T-cell (primary cell): Measurements from ENCODE around the gene PBX1. TPM values are rescaled to one million over a fixed set of nuclear protein-coding genes. Genes with fewer than 3 reads are reported as not detected.
"Not testable (repeated sequence)": the region's sequence is repeated elsewhere in the genome, so short reads cannot be mapped to it uniquely, and the experiment has no call there.

ENCODE experiments used
- ATAC-seq, 4 experiments: fragments of 200-7000 bp in 3 of 4; fragments of 150-1000 bp in 1 of 4; cut with Tn5 transposase; replicated peaks in 1 of 4; 1 replicate in 3 of 4; 2 replicates in 1 of 4; pipeline ENCODE4 v1.10.0; 2021; ENCODE audit warnings: moderate library complexity in 3 of 4, mild to moderate bottlenecking in 2 of 4, moderate number of reproducible peaks in 1 of 4
- CTCF ChIA-PET, 2 donors: fragments of 300-600 bp; sonication (Branson Sonifier 250); formaldehyde crosslinking; loops; one replicate each; lab custom pipeline; 2022; ENCODE audit warnings: antibody characterized with exemption in 2 of 2; lab: Charles Lee
- POLR2A ChIA-PET, 2 donors: fragments of 300-600 bp; sonication (Branson Sonifier 250); formaldehyde crosslinking; loops; one replicate each; lab custom pipeline; 2022; ENCODE audit warnings: antibody characterized with exemption in 2 of 2; lab: Charles Lee
- DNase-seq, 35 experiments: peaks; one replicate each; pipeline versions ENCODE4 v3.0.0 to v3.0.0-alpha.2; 2013 to 2023
- H3K27ac ChIP-seq: one replicate; pipeline ENCODE4 v1.5.1; 2013; ENCODE audit warnings: low read length
- H3K27me3 ChIP-seq, 2 experiments: replicated peaks in 1 of 2; 1 replicate in 1 of 2; 2 replicates in 1 of 2; pipeline versions ENCODE4 v1.6.1 to v1.7.0; 2013; ENCODE audit warnings: low read length in 1 of 2, mixed read lengths in 1 of 2; ENCODE audit not compliant: control insufficient read depth in 2 of 2, insufficient read depth in 2 of 2; ENCODE audit errors: extremely low read depth in 1 of 2
- H3K36me3 ChIP-seq, 2 donors: 1 replicate in 1 of 2; 2 replicates in 1 of 2; pipeline versions ENCODE4 v1.6.1 to v1.7.0; 2013; ENCODE audit warnings: low read length in 1 of 2; ENCODE audit not compliant: control insufficient read depth in 2 of 2, insufficient read depth in 1 of 2; ENCODE audit errors: extremely low read depth in 1 of 2
- H3K4me1 ChIP-seq, 2 experiments: 1 replicate in 1 of 2; 2 replicates in 1 of 2; pipeline versions ENCODE4 v1.6.1 to v1.7.0; 2013; ENCODE audit warnings: low read length in 2 of 2, mixed read lengths in 1 of 2; ENCODE audit not compliant: insufficient read depth in 2 of 2, control insufficient read depth in 1 of 2; ENCODE audit errors: extremely low read depth in 1 of 2
- H3K4me3 ChIP-seq, 2 donors: 1 replicate in 1 of 2; 2 replicates in 1 of 2; pipeline versions ENCODE4 v1.5.1 to v1.7.0; 2013; ENCODE audit warnings: mild to moderate bottlenecking in 2 of 2, low read length in 1 of 2, moderate library complexity in 1 of 2; ENCODE audit not compliant: control insufficient read depth in 1 of 2; ENCODE audit errors: extremely low read depth in 1 of 2
- H3K9me3 ChIP-seq: 2 replicates; pipeline ENCODE4 v1.7.0; 2013
- H3K27ac Mint-ChIP-seq, 2 donors: one replicate each; pipeline ENCODE4 v1.8.0; 2020 to 2021; ENCODE audit warnings: mild to moderate bottlenecking in 2 of 2, mixed read lengths in 2 of 2
- H3K27me3 Mint-ChIP-seq, 2 donors: one replicate each; pipeline ENCODE4 v1.8.0; 2021 to 2022; ENCODE audit warnings: mixed read lengths in 2 of 2
- H3K36me3 Mint-ChIP-seq: one replicate; pipeline ENCODE4 v1.8.0; 2021; ENCODE audit warnings: mixed read lengths
- H3K4me1 Mint-ChIP-seq, 3 donors: one replicate each; pipeline ENCODE4 v1.8.0; 2020 to 2022; ENCODE audit warnings: mixed read lengths in 3 of 3, mild to moderate bottlenecking in 1 of 3
- H3K4me3 Mint-ChIP-seq, 3 donors: one replicate each; pipeline ENCODE4 v1.8.0; 2020 to 2022; ENCODE audit warnings: mild to moderate bottlenecking in 3 of 3, mixed read lengths in 3 of 3, moderate library complexity in 3 of 3
- H3K9me3 Mint-ChIP-seq, 3 donors: one replicate each; pipeline ENCODE4 v1.8.0; 2020 to 2022; ENCODE audit warnings: mixed read lengths in 3 of 3
- WGBS: methylation state at CpG from one replicate; pipeline ENCODE4 v1.1.5; 2013; ENCODE audit warnings: missing lambda C conversion rate; ENCODE audit not compliant: insufficient coverage; 5-methylcytosine and 5-hydroxymethylcytosine counted together
- total RNA-seq, 35 experiments: library from RNA in 6 of 35; stranded (reverse) in 6 of 35; fragments of 120-200 nt in 1 of 35; gene quantifications; one replicate each; pipeline versions ENCODE4 v1.2.1 to v1.2.4 and lab custom pipeline; 2013 to 2026

The PBX1 gene
- total RNA-seq, 5 donors from 2014 or later (not counting 1 experiment from before 2014, with no cell fraction given): 0.92 to 2.9 (median 1.8) TPM

DNA sequence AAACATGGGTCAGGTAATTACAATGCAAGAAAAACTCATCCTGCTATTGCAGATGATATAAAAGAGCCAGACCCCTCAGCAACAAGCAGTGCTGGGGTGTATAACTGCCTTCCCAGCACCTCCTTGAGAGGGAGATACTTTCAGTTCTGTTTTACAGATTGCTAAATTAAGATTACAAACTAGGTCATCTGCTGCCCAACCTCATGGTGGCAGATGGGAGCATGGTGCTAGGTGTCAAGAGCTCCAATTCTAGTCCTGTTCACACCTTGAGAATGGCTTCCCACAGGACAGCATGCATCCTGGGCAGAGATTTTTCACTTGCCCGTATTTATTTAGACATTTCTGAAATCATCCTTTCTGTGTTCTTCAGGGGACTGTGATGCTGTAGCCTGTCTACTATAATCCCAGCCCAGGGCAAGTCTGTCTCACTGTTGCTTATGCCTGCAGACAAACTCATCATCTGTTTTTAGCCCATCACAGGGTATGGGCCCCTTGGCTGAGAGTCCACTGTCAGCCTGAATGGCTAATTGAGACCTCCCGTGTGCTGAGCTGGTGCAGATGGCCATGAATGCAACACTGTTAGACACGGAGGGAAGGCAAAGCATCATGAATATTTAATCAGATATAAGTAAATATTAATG lies 40.2 kb upstream of the PBX1 start:
- no peaks in the 10 kb centered on the region for H3K9me3 ChIP-seq
- 67% methylated on average over 1 of the region's 3 CpGs for WGBS
- Mint-ChIP-seq H3K36me3 (no peaks in the 10 kb centered on the region), H3K4me3 (no peak overlapping the region), H3K4me1 (no peaks in the 10 kb centered on the region), H3K27me3 (peaks cover 0 to 5% of the 10 kb centered on the region in 2 donors), H3K9me3 (peaks cover 0 to 7% (median 3%) of the 10 kb centered on the region in 3 donors), H3K27ac (no peak overlapping the region)
- H3K4me3 ChIP-seq: no peak overlapping the region
- ATAC-seq: no peak
- no peak for DNase-seq
- H3K36me3 ChIP-seq: no peaks in the 10 kb centered on the region
- CTCF ChIA-PET: no interaction called here
- no peaks in the 10 kb centered on the region for H3K27me3 ChIP-seq
- H3K4me1 ChIP-seq: no peaks in the 10 kb centered on the region
- no peak overlapping the region for H3K27ac ChIP-seq
- POLR2A ChIA-PET: no interaction called here

DNA sequence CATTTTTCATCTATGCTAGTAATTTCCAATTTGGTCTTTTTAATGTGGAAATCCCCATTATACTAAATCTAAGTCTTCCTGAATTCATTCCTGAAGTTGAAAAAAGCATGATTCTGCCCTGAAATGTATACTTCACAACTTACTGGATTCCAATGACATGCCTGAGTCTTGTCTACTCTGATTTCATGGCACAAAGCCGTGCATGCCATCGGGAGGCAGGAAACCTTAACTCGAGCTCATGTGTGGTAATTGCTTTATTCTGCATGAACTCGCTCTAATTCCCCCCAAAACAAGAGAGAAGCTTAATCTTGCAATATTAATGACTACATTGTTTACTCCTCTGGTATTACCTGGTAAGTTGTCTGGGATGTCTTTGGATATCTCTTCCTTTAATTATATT lies 39.6 kb upstream of the PBX1 start:
- CTCF ChIA-PET: no interaction called here
- Mint-ChIP-seq H3K36me3 (no peaks in the 10 kb centered on the region), H3K27ac (no peak overlapping the region), H3K4me3 (no peak overlapping the region), H3K9me3 (peaks cover 0 to 7% (median 3%) of the 10 kb centered on the region in 3 donors), H3K27me3 (peaks cover 0 to 5% of the 10 kb centered on the region in 2 donors), H3K4me1 (no peaks in the 10 kb centered on the region)
- no peaks in the 10 kb centered on the region for H3K9me3 ChIP-seq
- ATAC-seq: no peak
- H3K36me3 ChIP-seq: no peaks in the 10 kb centered on the region
- H3K27ac ChIP-seq: no peak overlapping the region
- POLR2A ChIA-PET: no interaction called here
- H3K4me1 ChIP-seq: no peaks in the 10 kb centered on the region
- H3K27me3 ChIP-seq: no peaks in the 10 kb centered on the region
- WGBS: no CpG with 5 or more reads among the region's 4 CpGs
- no peak for DNase-seq
- no peak overlapping the region for H3K4me3 ChIP-seq

DNA sequence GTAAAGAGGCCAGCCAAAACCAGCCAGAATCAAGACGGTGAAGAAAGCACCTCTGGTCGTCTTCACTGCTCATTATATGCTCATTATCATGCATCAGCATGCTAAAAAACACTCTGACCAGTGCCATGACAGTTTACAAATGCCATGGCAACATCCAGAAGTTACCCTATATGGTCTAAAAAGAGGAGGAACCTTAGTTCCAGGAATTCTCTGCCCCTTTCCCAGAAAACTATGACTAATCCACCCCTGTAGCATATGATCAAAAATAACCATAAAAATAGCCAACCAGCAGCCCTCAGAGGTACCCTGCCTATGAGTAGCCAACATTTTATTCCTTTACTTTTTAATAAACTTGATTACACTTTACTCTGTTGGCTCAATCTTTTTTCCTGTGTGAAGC lies 34.2 kb upstream of the PBX1 start:
- no CpG with 5 or more reads among the region's 2 CpGs for WGBS
- ChIA-PET POLR2A (no interaction called here), CTCF (no interaction called here)
- Mint-ChIP-seq H3K36me3 (no peaks in the 10 kb centered on the region), H3K27me3 (peaks cover 0 to 5% of the 10 kb centered on the region in 2 donors), H3K9me3 (peaks cover 12 to 24% (median 13%) of the 10 kb centered on the region in 3 donors), H3K27ac (no peak overlapping the region), H3K4me1 (no peaks in the 10 kb centered on the region), H3K4me3 (no peak overlapping the region)
- H3K4me3 ChIP-seq: no peak overlapping the region
- no peak for ATAC-seq
- H3K9me3 ChIP-seq: no peaks in the 10 kb centered on the region
- H3K36me3 ChIP-seq: no peaks in the 10 kb centered on the region
- H3K27me3 ChIP-seq: no peaks in the 10 kb centered on the region
- no peak for DNase-seq
- H3K4me1 ChIP-seq: no peaks in the 10 kb centered on the region
- H3K27ac ChIP-seq: no peak overlapping the region

- ATAC-seq (no peak), DNase-seq (no peak)
- Histone ChIP-seq H3K27ac (no peak overlapping the region), H3K27me3 (no peaks in the 10 kb centered on the region), H3K36me3 (no peaks in the 10 kb centered on the region), H3K4me3 (no peak overlapping the region), H3K9me3 (no peaks in the 10 kb centered on the region), H3K4me1 (no peaks in the 10 kb centered on the region)
- Mint-ChIP-seq H3K4me3 (no peak overlapping the region), H3K27me3 (no peaks in the 10 kb centered on the region), H3K4me1 (no peaks in the 10 kb centered on the region), H3K36me3 (no peaks in the 10 kb centered on the region), H3K9me3 (no peaks in the 10 kb centered on the region), H3K27ac (no peak overlapping the region)
- 40% methylated on average over 1 of the region's 5 CpGs for WGBS
- ChIA-PET CTCF (no interaction called here), POLR2A (no interaction called here)
These were observed 23.9 kb upstream of the PBX1 start for GRCh38 chr1:164534863-164535610.

DNA sequence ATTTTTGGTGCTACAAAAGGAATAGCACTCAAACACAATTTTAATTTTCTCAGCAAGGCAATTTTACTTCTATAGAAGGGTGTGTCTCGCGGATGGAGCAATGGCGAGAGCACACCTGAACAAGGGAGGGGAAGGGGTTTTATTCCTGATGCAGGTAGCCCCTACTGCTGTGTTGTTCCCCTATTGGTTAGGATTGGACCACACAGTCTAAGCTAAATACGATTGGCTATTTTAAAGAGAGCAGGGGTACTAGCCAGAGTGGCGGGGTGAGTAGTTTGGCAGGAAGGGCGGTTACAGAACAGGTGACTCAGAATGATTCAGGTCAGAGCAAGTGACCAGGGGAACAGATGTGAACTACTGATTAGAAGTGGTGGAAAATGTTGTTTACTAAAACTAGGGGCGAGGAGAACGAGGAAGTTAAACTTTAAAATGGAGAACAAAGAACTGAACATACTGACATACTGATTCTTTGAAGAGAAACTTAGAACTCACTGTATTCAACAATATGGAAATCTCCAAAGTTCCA lies 6.5 kb upstream of the PBX1 start:
- ATAC-seq, H3K36me3 Mint-ChIP-seq, H3K27ac ChIP-seq, POLR2A ChIA-PET, H3K4me3 ChIP-seq, H3K4me3 Mint-ChIP-seq, H3K27me3 ChIP-seq, H3K4me1 ChIP-seq, H3K4me1 Mint-ChIP-seq, CTCF ChIA-PET, H3K9me3 ChIP-seq, DNase-seq, H3K27me3 Mint-ChIP-seq, H3K27ac Mint-ChIP-seq, H3K36me3 ChIP-seq: not testable (repeated sequence)
- 80% methylated on average over 1 of the region's 8 CpGs for WGBS
- peaks cover 17 to 29% (median 23%) of the 10 kb centered on the region in 3 donors for H3K9me3 Mint-ChIP-seq

DNA sequence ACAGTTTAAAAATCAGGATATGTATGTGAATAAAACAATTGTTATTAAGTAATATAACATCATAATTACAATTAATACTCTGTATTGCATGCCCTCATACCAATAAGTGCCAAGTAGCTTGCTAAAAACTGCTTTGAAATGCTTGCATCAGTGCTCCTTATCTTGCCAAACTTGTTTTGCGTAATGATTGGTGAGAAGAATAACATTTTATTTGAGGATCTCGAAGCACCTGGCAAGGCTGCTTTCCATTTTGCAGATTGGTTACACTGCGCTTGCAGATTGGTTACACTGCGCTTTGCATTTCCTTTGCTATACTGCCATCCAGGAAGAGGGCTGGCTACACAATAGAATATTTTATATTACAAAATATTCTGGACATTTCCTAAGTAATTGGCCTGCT lies 1.7 kb upstream of the PBX1 start:
- Histone ChIP-seq H3K4me1 (peaks cover 2 to 3% of the 10 kb centered on the region in 2 experiments), H3K27ac (no peak overlapping the region), H3K9me3 (no peaks in the 10 kb centered on the region), H3K27me3 (peaks cover 2 to 11% of the 10 kb centered on the region in 2 experiments), H3K4me3 (no peak overlapping the region), H3K36me3 (no peaks in the 10 kb centered on the region)
- no peak for DNase-seq
- H3K4me3 Mint-ChIP-seq: no peak overlapping the region
- H3K4me1 Mint-ChIP-seq: peaks cover 14 to 17% (median 15%) of the 10 kb centered on the region in 3 donors
- WGBS: 86% methylated on average over 2 of the region's 4 CpGs
- ChIA-PET POLR2A (no interaction called here), CTCF (no interaction called here)
- no peak overlapping the region for H3K27ac Mint-ChIP-seq
- H3K9me3 Mint-ChIP-seq: peaks cover 8 to 16% (median 12%) of the 10 kb centered on the region in 3 donors
- ATAC-seq: no peak
- no peaks in the 10 kb centered on the region for H3K36me3 Mint-ChIP-seq
- H3K27me3 Mint-ChIP-seq: peaks cover 10 to 36% of the 10 kb centered on the region in 2 donors
